Skeletal muscle satellite cell (primary cell): ENCODE data around the gene AMT.
A peak's percentile ranks its signal among the peaks of the same experiment; 100 is the strongest.
"Not testable (repeated sequence)": the region's sequence is repeated elsewhere in the genome, so short reads cannot be mapped to it uniquely, and the experiment has no call there.

Experiments
- H3K27me3 ChIP-seq: 2 replicates; pipeline ENCODE4 v1.7.0; 2013; ENCODE audit warnings: low read length; ENCODE audit not compliant: control insufficient read depth, insufficient read depth
- H3K36me3 ChIP-seq: 2 replicates; pipeline ENCODE4 v1.7.0; 2013; ENCODE audit warnings: mild to moderate bottlenecking, control low read depth, low read length; ENCODE audit not compliant: insufficient read depth
- H3K4me1 ChIP-seq: 2 replicates; pipeline ENCODE4 v1.7.0; 2013; ENCODE audit warnings: low read length; ENCODE audit not compliant: control insufficient read depth, insufficient read depth
- H3K4me2 ChIP-seq: 2 replicates; pipeline ENCODE4 v1.7.0; 2013; ENCODE audit warnings: mild to moderate bottlenecking, low read length
- H3K4me3 ChIP-seq: 2 replicates; pipeline ENCODE4 v1.7.0; 2013; ENCODE audit warnings: low read length
- H3K9ac ChIP-seq: 2 replicates; pipeline ENCODE4 v1.7.0; 2013; ENCODE audit warnings: mild to moderate bottlenecking, low read depth, low read length, moderate library complexity
- H3K9me3 ChIP-seq: replicated peaks from 2 replicates; pipeline ENCODE4 v1.7.0; 2013; ENCODE audit warnings: mild to moderate bottlenecking, control low read depth, low read length

The AMT gene

GRCh38 chr3:49406571-49407565 is 15.4 kb downstream of the AMT start:
- peaks cover 5% of the 10 kb centered on the region for H3K36me3 ChIP-seq
- H3K9me3 ChIP-seq = no peaks in the 10 kb centered on the region
- H3K27me3 ChIP-seq = no peaks in the 10 kb centered on the region
- H3K9ac ChIP-seq = no peak overlapping the region
- H3K4me3 ChIP-seq = no peak overlapping the region
- H3K4me1 ChIP-seq = peaks cover 41% of the 10 kb centered on the region
- peak overlapping the region; percentile 51 for H3K4me2 ChIP-seq

- H3K4me3 ChIP-seq, H3K9ac ChIP-seq: not testable (repeated sequence)
- H3K4me1 ChIP-seq = peaks cover 41% of the 10 kb centered on the region
These were observed 16.7 kb downstream of the AMT start for GRCh38 chr3:49405570-49405969.

GRCh38 chr3:49403891-49404290 is 18.4 kb downstream of the AMT start:
- no peak overlapping the region for H3K9ac ChIP-seq
- H3K27me3 ChIP-seq = no peaks in the 10 kb centered on the region
- H3K9me3 ChIP-seq = no peaks in the 10 kb centered on the region
- H3K4me2 ChIP-seq = no peak overlapping the region
- peaks cover 37% of the 10 kb centered on the region for H3K4me1 ChIP-seq
- no peak overlapping the region for H3K4me3 ChIP-seq
- peaks cover 17% of the 10 kb centered on the region for H3K36me3 ChIP-seq

More at GRCh38 chr3:49405570-49405969, 16.7 kb downstream of the AMT start:
- H3K27me3 ChIP-seq, H3K9me3 ChIP-seq: not testable (repeated sequence)
- peaks cover 14% of the 10 kb centered on the region for H3K36me3 ChIP-seq
- peak overlapping the region; percentile 51 for H3K4me2 ChIP-seq

GRCh38 chr3:49401766-49402165 is 20.5 kb downstream of the AMT start:
- H3K9ac ChIP-seq = no peak overlapping the region

GRCh38 chr3:49399461-49399860 is 22.8 kb downstream of the AMT start:
- H3K4me2 ChIP-seq = no peak overlapping the region
- H3K36me3 ChIP-seq = peaks cover 38% of the 10 kb centered on the region
- no peak overlapping the region for H3K4me3 ChIP-seq
- no peak overlapping the region for H3K9ac ChIP-seq
- no peaks in the 10 kb centered on the region for H3K27me3 ChIP-seq
- peaks cover 12% of the 10 kb centered on the region for H3K4me1 ChIP-seq
- no peaks in the 10 kb centered on the region for H3K9me3 ChIP-seq

More at GRCh38 chr3:49401766-49402165, 20.5 kb downstream of the AMT start:
- no peak overlapping the region for H3K4me2 ChIP-seq
- H3K36me3 ChIP-seq = peaks cover 22% of the 10 kb centered on the region
- H3K27me3 ChIP-seq = no peaks in the 10 kb centered on the region
- peaks cover 27% of the 10 kb centered on the region for H3K4me1 ChIP-seq
- no peaks in the 10 kb centered on the region for H3K9me3 ChIP-seq
- H3K4me3 ChIP-seq = no peak overlapping the region

- peaks cover 7% of the 10 kb centered on the region for H3K4me1 ChIP-seq
- H3K4me2 ChIP-seq = no peak overlapping the region
- no peaks in the 10 kb centered on the region for H3K9me3 ChIP-seq
- peaks cover 42% of the 10 kb centered on the region for H3K36me3 ChIP-seq
- H3K4me3 ChIP-seq = no peak overlapping the region
- no peak overlapping the region for H3K9ac ChIP-seq
- H3K27me3 ChIP-seq = no peaks in the 10 kb centered on the region
These were observed 24.8 kb downstream of the AMT start for GRCh38 chr3:49397470-49397869.

GRCh38 chr3:49391310-49391709 is 31.0 kb downstream of the AMT start:
- H3K27me3 ChIP-seq, H3K4me2 ChIP-seq, H3K9me3 ChIP-seq, H3K4me3 ChIP-seq, H3K9ac ChIP-seq: not testable (repeated sequence)
- peaks cover 35% of the 10 kb centered on the region for H3K36me3 ChIP-seq
- peaks cover 14% of the 10 kb centered on the region for H3K4me1 ChIP-seq

GRCh38 chr3:49389297-49389696 is 33.0 kb downstream of the AMT start:
- Histone ChIP-seq H3K9ac (no peak overlapping the region), H3K9me3 (no peaks in the 10 kb centered on the region), H3K4me3 (no peak overlapping the region), H3K27me3 (no peaks in the 10 kb centered on the region), H3K4me1 (peaks cover 14% of the 10 kb centered on the region), H3K4me2 (no peak overlapping the region), H3K36me3 (peaks cover 24% of the 10 kb centered on the region)

- Histone ChIP-seq H3K4me3 (no peak overlapping the region), H3K4me1 (peaks cover 14% of the 10 kb centered on the region), H3K36me3 (peaks cover 20% of the 10 kb centered on the region), H3K4me2 (no peak overlapping the region), H3K27me3 (no peaks in the 10 kb centered on the region), H3K9ac (no peak overlapping the region), H3K9me3 (no peaks in the 10 kb centered on the region)
These were observed 33.9 kb downstream of the AMT start for GRCh38 chr3:49388289-49388820.

GRCh38 chr3:49387721-49388120 is 34.6 kb downstream of the AMT start:
- Histone ChIP-seq H3K27me3 (no peaks in the 10 kb centered on the region), H3K9me3 (no peaks in the 10 kb centered on the region), H3K4me2 (no peak overlapping the region), H3K9ac (no peak overlapping the region), H3K36me3 (peaks cover 20% of the 10 kb centered on the region), H3K4me3 (no peak overlapping the region), H3K4me1 (peaks cover 14% of the 10 kb centered on the region)

GRCh38 chr3:49386056-49386756 is 36.1 kb downstream of the AMT start:
- Histone ChIP-seq H3K4me1 (peaks cover 14% of the 10 kb centered on the region), H3K27me3 (no peaks in the 10 kb centered on the region), H3K9ac (no peak overlapping the region), H3K4me3 (no peak overlapping the region), H3K9me3 (no peaks in the 10 kb centered on the region), H3K36me3 (peaks cover 18% of the 10 kb centered on the region), H3K4me2 (no peak overlapping the region)
